CD4-positive, alpha-beta T cell treated with Interferon alpha-2 for 1 hour (primary cell): ENCODE data around the gene TMC7.
"Not testable (repeated sequence)": the region's sequence is repeated elsewhere in the genome, so short reads cannot be mapped to it uniquely, and the experiment has no call there.

Source experiments
- DNase-seq, 2 donors: peaks; one replicate each; pipeline ENCODE4 v3.0.0-alpha.2; 2020 to 2022

TMC7 gene

GRCh38 chr16:18983565-18984434, at the start of gene TMC7:
Gene TMC7 (plus strand): TSS chr16:18983934. CDS start chr16:18984064, 130 bp downstream.
- DNase-seq: no peak

DNA sequence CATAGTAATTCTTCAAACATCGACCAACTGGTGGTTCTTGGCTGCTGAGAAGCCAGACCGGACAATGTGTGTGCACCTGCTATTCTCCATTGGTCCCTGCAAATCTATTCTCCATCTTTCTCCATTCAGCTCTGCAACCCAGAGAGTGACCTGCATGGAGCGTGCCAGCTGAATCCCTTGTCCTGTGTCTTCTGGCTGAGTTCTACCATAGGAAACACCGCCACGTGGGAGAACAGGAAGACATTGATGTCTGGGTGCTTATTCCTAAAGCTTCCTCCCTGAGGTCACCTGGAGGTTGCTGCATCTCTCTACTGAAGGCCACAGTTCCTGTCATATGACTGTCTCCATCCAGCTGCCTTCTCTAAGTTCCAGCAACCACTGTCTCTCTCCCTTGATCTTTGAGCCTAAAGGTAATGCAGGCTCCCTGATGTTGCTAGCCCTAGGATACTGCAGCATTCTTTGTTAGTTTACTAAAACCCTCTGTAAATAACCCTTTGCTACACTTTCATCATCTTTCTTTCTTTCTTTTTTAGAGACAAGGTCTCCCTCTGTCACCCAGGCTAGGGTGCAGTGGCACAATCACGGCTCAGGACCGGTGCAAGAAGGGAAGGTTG, 46.9 kb upstream of the TMC7 start:
- DNase-seq: no peak

- no peak for DNase-seq
Measured at GRCh38 chr16:18937390-18937789, 46.3 kb upstream of the TMC7 start.

DNA sequence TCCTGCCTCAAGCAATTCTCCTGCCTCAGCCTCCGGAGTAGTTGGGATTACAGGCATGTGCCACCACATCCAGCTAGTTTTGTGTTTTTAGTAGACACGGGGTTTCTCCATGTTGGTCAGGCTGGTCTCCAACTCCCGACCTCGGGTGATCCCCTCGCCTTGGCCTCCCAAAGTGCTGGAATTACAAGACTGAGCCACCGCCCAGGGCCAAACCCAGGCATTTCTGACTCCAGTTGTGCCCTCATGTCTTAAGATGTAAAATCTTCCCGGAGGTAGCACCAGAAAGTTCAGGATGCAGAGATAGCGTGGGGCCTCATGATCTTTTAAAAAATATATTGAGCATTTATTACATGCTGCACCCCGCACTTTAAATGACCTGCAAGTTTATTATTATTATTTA, 44.7 kb upstream of the TMC7 start:
- no peak for DNase-seq

GRCh38 chr16:18941471-18941870, 42.3 kb upstream of the TMC7 start:
- DNase-seq: no peak

- no peak for DNase-seq
Measured at GRCh38 chr16:18942061-18942460, 41.7 kb upstream of the TMC7 start.

- DNase-seq: no peak
Measured at GRCh38 chr16:18943414-18943813, 40.3 kb upstream of the TMC7 start.

- no peak for DNase-seq
Measured at GRCh38 chr16:18945233-18945632, 38.5 kb upstream of the TMC7 start.

DNA sequence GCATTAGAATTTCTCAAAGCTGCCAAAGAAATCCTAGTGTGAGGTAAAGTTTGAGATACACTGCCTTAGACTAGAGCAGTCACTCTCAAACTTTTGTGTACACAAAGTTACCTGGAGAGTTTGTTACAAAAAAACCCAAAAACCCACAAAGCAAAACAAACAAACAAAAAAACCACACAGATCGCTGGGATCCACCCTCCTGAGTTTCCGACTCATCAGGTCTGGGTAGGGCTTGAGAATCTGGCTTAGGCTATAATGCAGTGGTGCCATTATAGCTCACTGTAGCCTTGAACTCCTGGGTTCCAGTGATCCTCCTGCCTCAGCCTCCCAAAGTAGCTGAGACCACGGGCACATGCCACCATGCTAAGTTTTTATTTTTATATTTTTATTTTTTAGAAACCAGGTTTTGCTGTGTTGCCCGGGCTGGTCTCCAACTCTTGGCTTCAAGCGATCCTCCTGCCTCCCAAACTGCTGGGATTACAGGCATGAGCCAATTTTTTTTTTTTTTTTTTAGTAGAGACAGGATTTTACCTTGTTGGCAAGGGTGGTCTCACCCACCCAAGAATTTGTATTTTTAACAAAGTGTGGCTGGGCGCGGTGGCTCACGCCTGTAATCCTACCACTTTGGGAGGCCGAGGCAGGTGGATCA, 35.2 kb upstream of the TMC7 start:
- DNase-seq: no peak

DNA sequence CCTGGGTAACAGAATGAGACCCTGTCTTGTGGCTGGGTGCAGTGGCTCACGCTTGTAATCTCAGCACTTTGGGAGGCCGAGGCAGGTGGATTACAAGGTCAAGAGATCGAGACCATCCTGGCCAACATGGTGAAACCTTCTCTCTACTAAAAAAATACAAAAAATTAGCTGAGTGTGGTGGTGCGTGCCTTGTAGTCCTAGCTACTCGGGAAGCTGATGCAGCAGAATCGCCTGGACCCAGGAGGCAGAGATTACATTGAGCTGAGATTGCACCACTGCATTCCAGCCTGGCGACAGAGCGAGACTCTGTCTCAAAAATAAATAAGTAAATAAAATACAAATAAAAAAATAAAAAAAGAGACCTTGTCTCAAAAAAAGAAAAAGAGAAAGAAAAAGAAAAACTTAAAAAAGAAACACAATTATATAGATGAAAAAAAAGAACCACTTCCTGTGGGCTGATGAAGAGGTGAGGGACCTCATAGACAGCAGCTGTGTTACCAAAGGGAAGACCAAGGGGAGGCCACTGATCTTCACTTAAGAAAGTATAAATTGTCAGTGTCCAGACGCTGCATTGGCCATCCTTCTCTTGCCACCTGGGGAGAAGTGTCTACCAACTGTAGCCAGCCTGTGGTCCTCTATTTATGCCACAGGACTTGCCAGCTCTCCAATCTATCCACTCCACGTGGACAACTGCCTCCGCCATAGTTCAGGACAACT, 33.1 kb upstream of the TMC7 start:
- no peak for DNase-seq

DNA sequence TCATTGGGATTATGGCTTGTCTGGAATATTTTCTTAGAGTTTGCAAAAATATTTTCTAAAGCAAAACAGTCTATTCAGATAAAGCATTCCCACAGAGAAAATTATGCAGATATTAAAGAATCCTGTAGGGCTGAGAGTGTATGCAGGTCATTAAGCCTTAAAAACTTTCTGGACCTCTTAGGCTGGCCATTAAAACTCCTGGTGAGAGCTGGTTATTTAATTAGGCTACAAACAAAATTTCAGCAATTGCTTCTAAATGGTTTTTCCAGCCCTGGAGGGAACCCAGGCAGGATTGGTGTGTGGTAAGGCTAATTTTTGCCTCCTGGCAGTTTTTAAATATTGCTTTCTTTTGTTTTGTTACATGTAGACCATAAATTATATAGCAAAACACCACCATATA, 30.2 kb upstream of the TMC7 start:
- DNase-seq: no peak

DNA sequence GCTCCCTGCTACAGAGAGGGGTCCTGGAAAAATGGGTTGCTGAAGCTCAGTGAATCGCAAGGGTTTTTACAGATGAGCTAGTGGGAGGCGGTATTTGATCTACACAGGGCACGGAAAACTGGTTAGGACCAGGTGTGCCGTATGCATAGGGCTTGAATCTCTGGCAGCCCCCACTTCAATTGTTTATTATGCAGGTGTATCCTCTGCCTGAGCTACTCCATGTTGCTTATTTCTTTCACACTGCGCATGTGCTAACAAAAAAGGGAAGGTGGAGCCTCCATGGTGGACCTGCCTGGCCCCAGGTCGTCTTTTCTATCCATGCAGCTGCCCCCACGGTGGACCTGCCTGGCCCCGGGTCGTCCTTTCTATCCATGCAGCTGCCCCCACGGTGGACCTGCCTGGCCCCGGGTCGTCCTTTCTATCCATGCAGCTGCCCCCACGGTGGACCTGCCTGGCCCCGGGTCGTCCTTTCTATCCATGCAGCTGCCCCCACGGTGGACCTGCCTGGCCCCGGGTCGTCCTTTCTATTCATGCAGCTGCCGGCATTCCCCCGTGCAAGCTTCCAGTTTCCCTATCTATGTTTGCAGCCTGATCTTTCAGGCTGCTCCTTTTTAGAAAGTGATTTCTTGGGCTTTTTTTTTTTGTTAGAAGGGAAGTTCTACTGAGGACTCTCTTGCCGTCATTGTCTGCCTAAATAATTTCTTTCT, 27.7 kb upstream of the TMC7 start:
- DNase-seq: peak in 1 of 2 donors; percentile 35

- DNase-seq: not testable (repeated sequence)
Measured at GRCh38 chr16:18956658-18957241, 27.0 kb upstream of the TMC7 start.

- DNase-seq: no peak
Measured at GRCh38 chr16:18958621-18959029, 25.1 kb upstream of the TMC7 start.

DNA sequence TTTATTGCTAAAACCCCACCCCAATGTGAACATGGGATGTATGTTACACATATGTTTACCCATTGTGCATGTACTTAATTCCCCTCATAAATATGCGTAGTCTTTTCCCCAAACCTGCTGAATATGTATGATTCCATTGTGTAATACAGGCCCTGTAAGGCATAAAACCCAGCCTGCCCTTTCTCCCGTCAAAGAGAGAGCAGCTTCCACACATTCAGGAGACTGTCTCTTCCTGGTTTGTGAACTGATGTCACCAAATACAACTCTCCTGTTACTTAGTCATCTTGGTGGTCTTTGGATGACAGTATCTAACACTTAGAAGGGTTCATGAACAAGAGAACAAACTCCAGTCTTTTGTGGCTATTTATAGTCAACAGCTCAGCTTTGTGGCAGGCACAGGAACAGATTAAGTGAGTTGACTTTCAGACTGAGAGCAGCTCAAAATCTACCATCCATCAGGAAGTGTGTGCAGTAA, 24.7 kb upstream of the TMC7 start:
- DNase-seq: no peak

- no peak for DNase-seq
Measured at GRCh38 chr16:18965555-18965954, 18.2 kb upstream of the TMC7 start.

DNA sequence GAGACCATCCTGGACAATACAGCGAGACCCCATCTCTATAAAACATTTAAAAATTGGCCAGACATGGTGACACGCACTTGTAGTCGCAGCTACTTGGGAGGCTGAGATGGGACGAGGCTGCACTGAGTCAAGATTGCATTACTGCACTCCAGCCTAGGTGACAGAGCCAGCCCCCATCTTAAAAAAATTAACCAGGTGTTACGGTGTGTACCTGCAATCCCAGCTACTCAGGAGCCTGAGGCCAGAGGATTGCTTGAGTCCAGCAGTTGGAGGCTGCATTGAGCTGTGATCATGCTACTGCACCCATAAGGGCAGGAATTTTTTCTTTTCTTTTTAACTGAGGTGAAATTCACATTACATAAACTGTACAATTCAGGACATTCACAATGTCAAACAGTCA, 16.9 kb upstream of the TMC7 start:
- no peak for DNase-seq

GRCh38 chr16:18969050-18969854, 14.5 kb upstream of the TMC7 start:
- peak; percentile 67 to 77 for DNase-seq

- DNase-seq: no peak
Measured at GRCh38 chr16:18969855-18970240, 13.9 kb upstream of the TMC7 start.

GRCh38 chr16:18975109-18975508, 8.6 kb upstream of the TMC7 start:
- no peak for DNase-seq

DNA sequence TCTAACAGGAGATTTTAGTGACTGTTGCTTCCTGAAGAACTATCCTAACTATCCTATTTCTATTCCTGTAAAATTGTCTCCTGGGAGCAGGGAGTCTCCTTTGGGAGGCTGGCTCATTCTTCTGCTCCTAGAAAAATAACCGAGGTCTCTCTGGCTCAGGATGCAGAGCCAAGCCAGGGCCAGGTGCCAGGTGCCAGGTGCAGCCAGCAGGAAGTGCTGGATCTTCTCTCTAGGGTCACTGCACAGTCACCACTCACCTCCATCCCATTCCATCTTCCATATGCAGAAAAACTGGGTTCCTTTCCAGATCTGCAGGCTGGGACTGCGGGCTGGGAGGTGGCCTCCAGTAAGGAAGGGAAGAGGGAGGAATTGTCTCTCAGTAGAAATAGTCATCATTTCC, 3.8 kb upstream of the TMC7 start:
- DNase-seq: no peak
